ENCODE results near the gene WFIKKN2. TPM values are rescaled to one million over a fixed set of nuclear protein-coding genes. Genes with fewer than 3 reads are reported as not detected.

Gene WFIKKN2
- total and polyA plus RNA-seq, 2 of the 13 experiments (the other 11 are each of a cell fraction or from before 2014, with no cell fraction given), result not detected

DNA sequence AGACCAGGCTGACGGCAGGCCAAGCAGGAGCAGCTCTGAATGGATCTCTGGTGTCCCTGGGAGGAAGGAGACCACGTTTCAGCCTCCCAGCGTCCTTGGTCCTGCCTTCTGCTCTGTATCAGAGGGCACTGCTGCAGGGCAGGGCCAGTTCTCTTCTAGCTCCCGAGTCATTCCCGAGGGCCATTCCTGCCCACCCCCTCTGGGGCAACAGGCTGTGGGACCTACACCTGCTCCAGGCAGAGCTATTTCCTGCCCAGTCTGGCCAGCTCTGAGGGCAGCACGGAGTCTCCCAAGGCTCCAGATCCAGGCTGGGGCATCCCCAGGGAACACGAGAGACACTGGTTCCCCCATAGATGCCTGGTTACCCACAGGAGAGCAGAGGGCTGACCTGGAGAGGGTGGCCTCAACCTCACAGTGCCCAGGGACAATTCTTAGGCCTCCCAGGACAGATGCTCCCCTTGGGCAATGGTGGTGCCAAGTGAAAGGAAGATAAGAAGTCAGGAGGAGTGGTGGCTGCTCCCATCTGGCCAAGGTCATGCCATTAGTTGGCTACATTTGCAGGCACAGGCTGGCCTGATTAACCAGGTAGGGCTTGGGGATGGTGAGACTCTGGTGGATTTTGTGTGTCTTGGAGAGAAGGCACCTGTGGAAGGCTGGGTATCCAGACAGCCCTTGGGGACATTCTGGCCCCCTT is 2.0 kb downstream of the WFIKKN2 start:
- ChIA-PET CTCF (ENCODE audit: low intra/inter-chr PET ratio, low total read pairs) (interaction anchor here (1.4 kb wide), 1 partner anchor 51 kb away, joined by 3 read pairs; no protein-coding TSS in a partner anchor), POLR2A (no interaction called here)
- intact Hi-C loops (cut with micrococcal nuclease; ENCODE audit: unreplicated experiment), result no loop called here
- Histone ChIP-seq H3K9me3 (ENCODE audit: low read length) (no peaks in the 10 kb centered on the region), H3K4me3 (replicated peaks in 1 of 3; ENCODE audit: insufficient read depth in 1 of 3, low read depth in 2 of 3, low read length in 3 of 3) (no peak overlapping the region; a peak in 1 of 6 replicates), H3K9ac (ENCODE audit: insufficient read depth, low read depth, low read length) (no peak overlapping the region), H3K27ac (ENCODE audit: extremely low read length, insufficient read depth, low read length) (no peak overlapping the region), H3K4me1 (ENCODE audit: insufficient read depth, low read length) (peaks cover 56% of the 10 kb centered on the region), H3K4me2 (ENCODE audit: low read depth, low read length) (no peak overlapping the region), H4K20me1 (ENCODE audit: insufficient read depth, low read length) (no peaks in the 10 kb centered on the region), H3K27me3 (ENCODE audit: control insufficient read depth in 1 of 2, insufficient read depth in 2 of 2, low read length in 2 of 2) (peaks cover 22 to 91% of the 10 kb centered on the region in 2 experiments), H2AFZ (ENCODE audit: low read length) (no peak overlapping the region), H3K36me3 (replicated peaks in 1 of 2; ENCODE audit: control insufficient read depth in 1 of 2, insufficient read depth in 2 of 2, low read length in 2 of 2) (no peaks in the 10 kb centered on the region), H3K79me2 (ENCODE audit: insufficient read depth, low read length) (no peaks in the 10 kb centered on the region)
- TF ChIP-seq HES4 (CRISPR knock-in tag; IDR thresholded peaks at IDR 0.05; ENCODE audit: borderline replicate concordance), result peak; percentile 27; the same call in 1 of the 2 replicates
- TF ChIP-seq DNMT1 (CRISPR knock-in tag; IDR thresholded peaks at IDR 0.05), result peak; percentile 42; the same call in 1 of the 2 replicates
- TF ChIP-seq HNRNPL (IDR thresholded peaks at IDR 0.05; ENCODE audit: low read depth, low read length), result 0 out of 2 replicates have a peak, but pooled peaks have one; percentile 18
- TF ChIP-seq, protein P1, sequence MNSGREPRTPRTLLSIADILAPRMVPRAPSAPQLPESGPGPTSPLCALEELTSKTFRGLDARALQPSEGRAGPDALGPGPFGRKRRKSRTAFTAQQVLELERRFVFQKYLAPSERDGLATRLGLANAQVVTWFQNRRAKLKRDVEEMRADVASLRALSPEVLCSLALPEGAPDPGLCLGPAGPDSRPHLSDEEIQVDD (CRISPR knock-in tag; IDR thresholded peaks at IDR 0.05; ENCODE audit: borderline replicate concordance), result 0 out of 2 replicates have a peak, but pooled peaks have one; percentile 20
- TF ChIP-seq ZNF792 (CRISPR knock-in tag; IDR thresholded peaks at IDR 0.05), result no peak
- TF ChIP-seq KDM5B (CRISPR knock-in tag; IDR thresholded peaks at IDR 0.05; ENCODE audit: borderline replicate concordance), result peak; percentile 41; the same call in 1 of the 2 replicates
- 10% methylated on average over 6 of the region's 7 CpGs for WGBS (ENCODE audit: low lambda C conversion rate)
- ATAC-seq (peak; percentile 7), DNase-seq (ENCODE audit: low spot score) (no peak), FAIRE-seq (no peak)
- in situ Hi-C loops (cut with HindIII; ENCODE audit: extremely low pct_ligation_motif_present, low pct_unique_long_range_greater_than_20kb), result no loop called here
- BruUV-seq (replicated peaks), result no TSS peak
